Astrocyte (in vitro differentiated cells and primary cell): ENCODE data around the gene C9orf152.

Experiments used
- EZH2 ChIP-seq: IDR thresholded peaks from 2 replicates; pipeline ENCODE4 v1.6.1; 2012; ENCODE audit warnings: mild to moderate bottlenecking, low read length, inconsistent platforms; ENCODE audit not compliant: insufficient read depth
- TF ChIP-seq, protein P1 (sequence below): IDR thresholded peaks from 2 replicates; pipeline ENCODE4 v1.5.1; 2011; ENCODE audit warnings: low read depth, mild to moderate bottlenecking, inconsistent platforms, low read length, moderate library complexity; ENCODE audit not compliant: insufficient read depth

DNA sequence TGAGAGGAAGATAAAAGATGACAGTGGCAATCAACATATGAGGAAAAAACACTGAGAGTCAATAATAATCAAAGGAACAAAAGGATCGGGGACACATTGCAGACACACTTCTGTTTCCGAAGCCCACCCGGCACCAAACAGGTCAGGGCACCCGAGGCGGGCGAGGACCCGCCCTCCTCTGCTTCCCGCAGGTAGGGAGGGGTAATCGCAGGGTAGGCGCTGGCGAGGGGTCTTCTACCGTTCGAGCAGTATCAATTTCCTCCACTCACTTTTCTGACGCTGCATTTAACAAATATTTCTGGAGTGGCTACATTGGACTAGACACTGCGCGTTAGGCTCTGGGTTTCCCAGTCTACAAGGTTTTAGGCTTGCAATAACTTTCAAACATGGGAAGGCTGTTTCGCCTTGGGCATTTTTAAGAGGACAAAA is 47.1 kb upstream of the C9orf152 start:
- TF ChIP-seq EZH2, result no peak
- TF ChIP-seq, protein P1, sequence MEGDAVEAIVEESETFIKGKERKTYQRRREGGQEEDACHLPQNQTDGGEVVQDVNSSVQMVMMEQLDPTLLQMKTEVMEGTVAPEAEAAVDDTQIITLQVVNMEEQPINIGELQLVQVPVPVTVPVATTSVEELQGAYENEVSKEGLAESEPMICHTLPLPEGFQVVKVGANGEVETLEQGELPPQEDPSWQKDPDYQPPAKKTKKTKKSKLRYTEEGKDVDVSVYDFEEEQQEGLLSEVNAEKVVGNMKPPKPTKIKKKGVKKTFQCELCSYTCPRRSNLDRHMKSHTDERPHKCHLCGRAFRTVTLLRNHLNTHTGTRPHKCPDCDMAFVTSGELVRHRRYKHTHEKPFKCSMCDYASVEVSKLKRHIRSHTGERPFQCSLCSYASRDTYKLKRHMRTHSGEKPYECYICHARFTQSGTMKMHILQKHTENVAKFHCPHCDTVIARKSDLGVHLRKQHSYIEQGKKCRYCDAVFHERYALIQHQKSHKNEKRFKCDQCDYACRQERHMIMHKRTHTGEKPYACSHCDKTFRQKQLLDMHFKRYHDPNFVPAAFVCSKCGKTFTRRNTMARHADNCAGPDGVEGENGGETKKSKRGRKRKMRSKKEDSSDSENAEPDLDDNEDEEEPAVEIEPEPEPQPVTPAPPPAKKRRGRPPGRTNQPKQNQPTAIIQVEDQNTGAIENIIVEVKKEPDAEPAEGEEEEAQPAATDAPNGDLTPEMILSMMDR, result no peak
